GM18951 (cell line): ENCODE results near the gene RYR2.

Experiments
- POLR2A ChIP-seq: IDR thresholded peaks from 4 replicates; pipeline ENCODE4 v1.6.1; 2011; ENCODE audit warnings: mild to moderate bottlenecking; ENCODE audit not compliant: insufficient read length, insufficient read depth; ENCODE audit errors: extremely low read depth
- in situ Hi-C: fragments of 300-500 bp; cut with MboI; formaldehyde crosslinking; loops from one replicate; pipeline ENCODE4 v1.12.0; 2022; ENCODE audit warnings: low sequenced_read_pairs, mixed read lengths, inconsistent platforms; ENCODE audit not compliant: unreplicated experiment

The RYR2 gene

GRCh38 chr1:237223419-237223818, 181.4 kb downstream of the RYR2 start:
- in situ Hi-C loops, result no loop called here
- TF ChIP-seq POLR2A, result no peak

GRCh38 chr1:237226177-237226944, 184.4 kb downstream of the RYR2 start:
- in situ Hi-C loops, result no loop called here
- TF ChIP-seq POLR2A, result no peak

GRCh38 chr1:237227476-237227875, 185.5 kb downstream of the RYR2 start:
- TF ChIP-seq POLR2A, result no peak
- in situ Hi-C loops, result no loop called here

- in situ Hi-C loops, result no loop called here
- TF ChIP-seq POLR2A, result no peak
Measured at GRCh38 chr1:237228421-237228820, 186.4 kb downstream of the RYR2 start.

GRCh38 chr1:237229333-237229732, 187.3 kb downstream of the RYR2 start:
- in situ Hi-C loops, result no loop called here
- no peak for TF ChIP-seq POLR2A

GRCh38 chr1:237232501-237232900, 190.5 kb downstream of the RYR2 start:
- TF ChIP-seq POLR2A, result no peak

GRCh38 chr1:237235091-237235490, 193.1 kb downstream of the RYR2 start:
- in situ Hi-C loops, result no loop called here
- TF ChIP-seq POLR2A, result no peak

More at GRCh38 chr1:237232501-237232900, 190.5 kb downstream of the RYR2 start:
- in situ Hi-C loops, result no loop called here

DNA sequence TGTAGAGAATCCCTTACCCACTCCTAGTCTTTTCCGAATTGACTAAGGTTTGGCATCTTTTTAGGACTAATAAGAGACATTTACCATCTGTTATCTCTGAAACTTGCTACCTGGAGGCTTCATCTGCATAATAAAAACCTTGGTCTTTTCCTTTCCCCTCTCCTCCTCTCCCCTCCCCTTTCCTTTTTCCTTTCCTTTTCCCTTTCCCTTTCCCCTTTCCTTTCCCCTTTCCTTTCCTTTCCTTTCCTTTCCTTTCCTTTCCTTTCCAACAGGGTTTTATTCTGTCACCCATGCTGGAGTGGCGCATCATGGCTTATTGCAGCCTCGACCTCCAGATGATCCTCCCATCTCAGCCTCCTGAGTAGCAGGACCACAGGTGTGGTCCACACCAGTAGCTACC, 195.7 kb downstream of the RYR2 start:
- in situ Hi-C loops, result no loop called here
- TF ChIP-seq POLR2A, result no peak

DNA sequence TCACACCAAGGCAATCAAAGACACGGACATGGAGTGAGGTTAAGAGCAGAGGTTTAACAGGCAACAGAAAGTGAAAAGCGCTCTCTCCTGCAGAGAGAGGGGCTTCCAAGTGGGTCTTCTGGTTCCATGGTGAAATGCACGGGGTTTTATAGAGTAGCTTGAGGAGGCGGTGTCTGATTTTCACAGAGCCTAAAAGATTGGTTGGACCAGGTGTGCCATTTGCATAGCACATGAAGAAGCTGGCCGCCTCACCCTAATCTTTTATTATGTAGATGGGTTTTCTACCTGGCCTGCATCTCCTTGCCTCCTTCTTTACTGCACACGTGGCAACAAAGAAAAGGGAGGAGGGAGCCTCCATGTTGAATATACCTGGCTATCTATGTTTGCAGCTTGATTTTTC, 197.3 kb downstream of the RYR2 start:
- TF ChIP-seq POLR2A, result no peak
- in situ Hi-C loops, result no loop called here

- in situ Hi-C loops, result no loop called here
- no peak for TF ChIP-seq POLR2A
Measured at GRCh38 chr1:237241038-237241437, 199.1 kb downstream of the RYR2 start.

DNA sequence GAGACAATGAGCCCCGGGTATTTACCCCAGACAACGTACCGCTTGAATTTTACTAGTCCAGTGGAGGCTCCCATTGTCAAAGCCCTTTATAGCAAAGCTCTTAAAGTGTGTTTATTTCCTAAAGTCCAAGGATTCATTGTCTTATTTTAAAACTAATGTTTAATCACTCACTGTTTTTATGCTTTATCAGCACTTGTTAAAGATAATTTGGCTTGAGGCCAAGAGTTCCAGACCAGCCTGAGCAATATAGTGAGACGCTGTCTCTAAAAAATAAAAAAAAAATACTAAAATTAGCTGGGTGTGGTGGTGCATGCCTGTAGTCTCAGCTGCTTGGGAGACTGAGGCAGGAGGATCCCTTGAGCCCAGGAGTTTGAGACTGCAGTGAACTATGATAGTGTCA, 202.8 kb downstream of the RYR2 start:
- TF ChIP-seq POLR2A, result no peak
- in situ Hi-C loops, result no loop called here

DNA sequence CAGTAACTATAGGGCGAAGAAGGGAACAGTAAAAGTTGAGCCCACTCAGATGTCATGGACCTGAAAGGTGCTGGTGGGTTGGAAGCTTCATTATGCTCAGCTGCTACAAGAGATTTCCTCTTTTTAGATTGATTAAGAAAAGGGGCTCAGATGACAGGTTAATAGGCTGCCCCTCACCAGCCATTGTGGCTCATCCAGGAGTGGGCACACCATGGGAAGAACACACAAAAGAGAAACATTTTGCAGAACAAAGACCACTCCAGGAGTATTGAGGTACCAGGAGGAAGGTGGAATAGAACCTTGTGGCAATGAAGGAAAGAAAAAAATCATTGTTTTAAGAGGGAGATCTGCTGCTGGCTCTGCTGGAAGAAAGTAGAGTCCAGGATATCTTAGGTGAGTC, 205.5 kb downstream of the RYR2 start:
- TF ChIP-seq POLR2A, result no peak
- in situ Hi-C loops, result no loop called here

GRCh38 chr1:237249120-237249519, 207.1 kb downstream of the RYR2 start:
- in situ Hi-C loops, result no loop called here
- TF ChIP-seq POLR2A, result no peak

DNA sequence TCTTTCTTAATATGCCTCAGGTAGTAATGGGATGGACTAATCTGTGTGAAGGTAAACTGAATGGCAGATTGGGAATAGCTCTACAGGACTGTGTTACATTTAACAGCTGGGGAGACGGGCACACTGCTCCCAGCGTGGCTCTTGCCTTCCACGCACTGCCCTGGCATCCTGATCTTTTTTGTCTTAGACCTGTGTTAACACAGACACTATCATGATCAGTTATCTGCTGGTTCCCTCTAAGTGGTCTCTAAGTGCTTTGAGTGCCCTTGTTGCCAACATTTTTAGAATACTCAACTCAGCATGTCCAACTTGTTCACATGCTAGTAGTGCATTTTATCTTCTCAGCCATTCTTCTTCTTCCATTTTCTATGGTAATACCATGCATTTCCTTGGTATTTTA, 208.1 kb downstream of the RYR2 start:
- in situ Hi-C loops, result no loop called here
- TF ChIP-seq POLR2A, result no peak
